ENCODE measurements around the gene OR10AG1. TPM values are rescaled to one million over a fixed set of nuclear protein-coding genes. Genes with fewer than 3 reads are reported as not detected.

Gene OR10AG1
- total and polyA plus RNA-seq, 2 experiments from 2014 or later, result 0.06 to 0.10 TPM

- TF ChIP-seq CTCF (conservative IDR thresholded peaks at IDR 0.05; ENCODE audit: low read depth in 2 of 2) (no peak), EZH2phosphoT487 (IDR thresholded peaks at IDR 0.05; ENCODE audit: unreplicated experiment) (no peak), EZH2 (IDR thresholded peaks at IDR 0.05; ENCODE audit: low read depth, unreplicated experiment) (no peak), ZNF114 (CRISPR knock-in tag; IDR thresholded peaks at IDR 0.05) (no peak), STAT1 (IDR thresholded peaks at IDR 0.05; ENCODE audit: unreplicated experiment) (no peak)
These were observed 24.8 kb upstream of the OR10AG1 start, which contains the start of gene OR5F1 (continued) for GRCh38 chr11:55994525-55994924.

GRCh38 chr11:55970935-55971334 is 1.2 kb upstream of the OR10AG1 start:
- Histone ChIP-seq H3K27me3 (ENCODE audit: insufficient read depth) (no peaks in the 10 kb centered on the region), H3K4me2 (no peak overlapping the region), H3K36me3 (ENCODE audit: insufficient read depth) (no peaks in the 10 kb centered on the region), H3K27ac (ENCODE audit: low read depth) (no peak overlapping the region), H3K4me3 (no peak overlapping the region), H4K20me1 (replicated peaks; ENCODE audit: insufficient read depth) (no peaks in the 10 kb centered on the region), H3K4me1 (ENCODE audit: insufficient read depth) (peaks cover 15% of the 10 kb centered on the region; the same call in 1 of the 2 replicates), H2AFZ (no peak overlapping the region), H3K79me2 (replicated peaks; ENCODE audit: insufficient read depth) (no peaks in the 10 kb centered on the region), H3F3A (replicated peaks; ENCODE audit: low read depth) (no peaks in the 10 kb centered on the region), H3K9me2 (ENCODE audit: insufficient read depth) (no peaks in the 10 kb centered on the region; the same call in 1 of the 2 replicates)
- Mint-ChIP-seq H3K4me3 (no peak overlapping the region), H3K36me3 (ENCODE audit: low read depth) (no peaks in the 10 kb centered on the region; the same call in 2 of the 3 replicates), H3K27ac (no peak overlapping the region), H3K9me3 (peaks cover 2% of the 10 kb centered on the region; the same call in 1 of the 3 replicates), H3K27me3 (ENCODE audit: insufficient read depth, low read depth, poor library complexity) (peaks cover 3% of the 10 kb centered on the region), H3K4me1 (0 out of 3 replicates have a peak, but pooled peaks cover 2% of the 10 kb centered on the region)
- TF ChIP-seq JUNB (IDR thresholded peaks at IDR 0.05; ENCODE audit: unreplicated experiment), result no peak
- TF ChIP-seq, protein P1, sequence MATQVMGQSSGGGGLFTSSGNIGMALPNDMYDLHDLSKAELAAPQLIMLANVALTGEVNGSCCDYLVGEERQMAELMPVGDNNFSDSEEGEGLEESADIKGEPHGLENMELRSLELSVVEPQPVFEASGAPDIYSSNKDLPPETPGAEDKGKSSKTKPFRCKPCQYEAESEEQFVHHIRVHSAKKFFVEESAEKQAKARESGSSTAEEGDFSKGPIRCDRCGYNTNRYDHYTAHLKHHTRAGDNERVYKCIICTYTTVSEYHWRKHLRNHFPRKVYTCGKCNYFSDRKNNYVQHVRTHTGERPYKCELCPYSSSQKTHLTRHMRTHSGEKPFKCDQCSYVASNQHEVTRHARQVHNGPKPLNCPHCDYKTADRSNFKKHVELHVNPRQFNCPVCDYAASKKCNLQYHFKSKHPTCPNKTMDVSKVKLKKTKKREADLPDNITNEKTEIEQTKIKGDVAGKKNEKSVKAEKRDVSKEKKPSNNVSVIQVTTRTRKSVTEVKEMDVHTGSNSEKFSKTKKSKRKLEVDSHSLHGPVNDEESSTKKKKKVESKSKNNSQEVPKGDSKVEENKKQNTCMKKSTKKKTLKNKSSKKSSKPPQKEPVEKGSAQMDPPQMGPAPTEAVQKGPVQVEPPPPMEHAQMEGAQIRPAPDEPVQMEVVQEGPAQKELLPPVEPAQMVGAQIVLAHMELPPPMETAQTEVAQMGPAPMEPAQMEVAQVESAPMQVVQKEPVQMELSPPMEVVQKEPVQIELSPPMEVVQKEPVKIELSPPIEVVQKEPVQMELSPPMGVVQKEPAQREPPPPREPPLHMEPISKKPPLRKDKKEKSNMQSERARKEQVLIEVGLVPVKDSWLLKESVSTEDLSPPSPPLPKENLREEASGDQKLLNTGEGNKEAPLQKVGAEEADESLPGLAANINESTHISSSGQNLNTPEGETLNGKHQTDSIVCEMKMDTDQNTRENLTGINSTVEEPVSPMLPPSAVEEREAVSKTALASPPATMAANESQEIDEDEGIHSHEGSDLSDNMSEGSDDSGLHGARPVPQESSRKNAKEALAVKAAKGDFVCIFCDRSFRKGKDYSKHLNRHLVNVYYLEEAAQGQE (IDR thresholded peaks at IDR 0.05; ENCODE audit: unreplicated experiment), result no peak
- ATAC-seq (no peak), DNase-seq (ENCODE audit: low spot score) (no peak)

DNA sequence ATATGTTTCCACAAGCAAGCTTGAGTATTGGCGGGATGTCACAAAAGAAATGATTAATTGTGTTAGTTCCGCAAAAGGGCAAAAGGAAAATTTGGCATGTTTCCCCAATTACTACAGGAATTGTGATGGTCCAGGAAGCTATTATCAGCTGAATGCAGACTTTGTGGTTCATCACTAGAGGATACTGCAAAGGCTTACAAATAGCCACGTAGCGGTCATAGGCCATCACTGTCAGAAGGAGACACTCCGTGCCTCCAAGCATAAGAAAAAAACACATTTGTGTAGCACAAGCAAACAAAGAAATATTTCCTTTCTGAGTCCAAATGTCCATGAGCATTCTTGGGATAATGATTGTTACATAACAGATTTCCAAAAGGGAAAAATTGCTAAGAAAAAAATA is 1.8 kb downstream of the OR10AG1 start:
- no peaks in the 10 kb centered on the region; the same call in 1 of the 2 replicates for H3K9me2 ChIP-seq (ENCODE audit: insufficient read depth)
- H3F3A ChIP-seq (replicated peaks; ENCODE audit: low read depth), result no peaks in the 10 kb centered on the region
- H3K27ac ChIP-seq (ENCODE audit: low read depth), result no peak overlapping the region
- no peak overlapping the region for H3K4me2 ChIP-seq
- ATAC-seq (no peak), DNase-seq (ENCODE audit: low spot score) (no peak)
- H3K4me1 Mint-ChIP-seq, result no peaks in the 10 kb centered on the region
- H4K20me1 ChIP-seq (replicated peaks; ENCODE audit: insufficient read depth), result no peaks in the 10 kb centered on the region
- peaks cover 2% of the 10 kb centered on the region; the same call in 1 of the 3 replicates for H3K9me3 Mint-ChIP-seq
- TF ChIP-seq STAT1 (IDR thresholded peaks at IDR 0.05; ENCODE audit: unreplicated experiment), result no peak
- no peak overlapping the region for H2AFZ ChIP-seq
- no peak overlapping the region for H3K27ac Mint-ChIP-seq
- H3K36me3 Mint-ChIP-seq (ENCODE audit: low read depth), result no peaks in the 10 kb centered on the region; the same call in 2 of the 3 replicates
- peaks cover 4% of the 10 kb centered on the region for H3K27me3 Mint-ChIP-seq (ENCODE audit: insufficient read depth, low read depth, poor library complexity)
- no peak overlapping the region for H3K4me3 Mint-ChIP-seq
- no peaks in the 10 kb centered on the region for H3K36me3 ChIP-seq (ENCODE audit: insufficient read depth)
- no peaks in the 10 kb centered on the region for H3K4me1 ChIP-seq (ENCODE audit: insufficient read depth)
- H3K4me3 ChIP-seq, result no peak overlapping the region
- H3K27me3 ChIP-seq (ENCODE audit: insufficient read depth), result no peaks in the 10 kb centered on the region
- H3K79me2 ChIP-seq (replicated peaks; ENCODE audit: insufficient read depth), result no peaks in the 10 kb centered on the region

All from GM23338 (cell line).